HEK293 (cell line): ENCODE results near the gene ITSN1.

ENCODE experiments used
- MYNN ChIP-seq: fragments of 450-650 bp; formaldehyde crosslinking; IDR thresholded peaks from 2 replicates; pipeline ENCODE4 v1.5.1; 2016; ENCODE audit warnings: missing biosample characterization, missing genetic modification characterization, borderline replicate concordance
- OVOL3 ChIP-seq: fragments of 450-650 bp; formaldehyde crosslinking; IDR thresholded peaks from 2 replicates; pipeline ENCODE4 v1.5.1; 2016; ENCODE audit warnings: missing biosample characterization, missing genetic modification characterization
- ZNF830 ChIP-seq: fragments of 450-650 bp; IDR thresholded peaks from 2 replicates; pipeline ENCODE4 v1.5.0; 2018; ENCODE audit warnings: missing biosample characterization, missing genetic modification characterization, low read depth, mild to moderate bottlenecking, moderate library complexity

- TF ChIP-seq ZNF830 = no peak
- TF ChIP-seq OVOL3 = no peak
- no peak for TF ChIP-seq MYNN
Observed at GRCh38 chr21:33662046-33662445, 19.7 kb downstream of the ITSN1 start.
